Caco-2 (cell line): ENCODE results near the gene RORC. TPM values are rescaled to one million over a fixed set of nuclear protein-coding genes. Genes with fewer than 3 reads are reported as not detected.

ENCODE experiments used
- BruUV-seq: library from RNA; stranded (reverse); fragments of 400-500 nt; replicated peaks from 2 replicates; lab custom pipeline; 2021; lab: Mats Ljungman, UMichigan
- CTCF ChIA-PET: fragments of 300-600 bp; sonication (Branson Sonifier 250); formaldehyde crosslinking; loops from one replicate; lab custom pipeline; 2022; ENCODE audit warnings: antibody characterized with exemption; lab: Charles Lee
- POLR2A ChIA-PET: fragments of 300-600 bp; sonication (Branson Sonifier 250); formaldehyde crosslinking; loops from one replicate; lab custom pipeline; 2022; ENCODE audit warnings: antibody characterized with exemption; lab: Charles Lee
- DNase-seq, 2 experiments: peaks; one replicate each; pipeline versions ENCODE4 v3.0.0 to v3.0.0-alpha.2; 2020 to 2022
- H3K27me3 ChIP-seq: replicated peaks from 2 replicates; pipeline ENCODE4 v1.6.0; 2011; ENCODE audit warnings: low read length; ENCODE audit not compliant: control insufficient read depth, insufficient read depth
- H3K36me3 ChIP-seq: 2 replicates; pipeline ENCODE4 v1.5.1; 2011; ENCODE audit warnings: low read length; ENCODE audit not compliant: control insufficient read depth, insufficient read depth
- H3K4me1 ChIP-seq: fragments of 250-450 bp; sonication (Bioruptor Pico); 2 replicates; pipeline ENCODE4 v1.5.1; 2020; ENCODE audit warnings: mild to moderate bottlenecking
- H3K4me3 ChIP-seq: 2 replicates; pipeline ENCODE4 v1.5.1; 2011; ENCODE audit warnings: low read depth, mild to moderate bottlenecking, control low read depth, low read length
- H3K9me3 ChIP-seq: fragments of 250-450 bp; sonication (Bioruptor Pico); 2 replicates; pipeline ENCODE4 v1.5.1; 2020; ENCODE audit warnings: mild to moderate bottlenecking, moderate library complexity
- H3K27ac Mint-ChIP-seq: one replicate; pipeline ENCODE4 v1.8.0; 2022; ENCODE audit warnings: mixed read lengths; ENCODE audit not compliant: unreplicated experiment
- H3K27me3 Mint-ChIP-seq: one replicate; pipeline ENCODE4 v1.8.0; 2022; ENCODE audit warnings: mixed read lengths; ENCODE audit not compliant: insufficient read depth, unreplicated experiment
- H3K36me3 Mint-ChIP-seq: one replicate; pipeline ENCODE4 v1.8.0; 2022; ENCODE audit warnings: mild to moderate bottlenecking, mixed read lengths; ENCODE audit not compliant: insufficient read depth, unreplicated experiment
- H3K4me1 Mint-ChIP-seq: one replicate; pipeline ENCODE4 v1.8.0; 2022; ENCODE audit warnings: low read depth, mixed read lengths; ENCODE audit not compliant: unreplicated experiment
- H3K4me3 Mint-ChIP-seq: one replicate; pipeline ENCODE4 v1.8.0; 2022; ENCODE audit warnings: mild to moderate bottlenecking, moderate library complexity, mixed read lengths; ENCODE audit not compliant: unreplicated experiment
- H3K9me3 Mint-ChIP-seq: one replicate; pipeline ENCODE4 v1.8.0; 2022; ENCODE audit warnings: mixed read lengths; ENCODE audit not compliant: unreplicated experiment
- intact Hi-C: fragments of 100-400 bp; cut with micrococcal nuclease; formaldehyde crosslinking; loops from one replicate; pipeline ENCODE4 v1.10.0; 2022; ENCODE audit not compliant: unreplicated experiment
- total RNA-seq: library from RNA; stranded (reverse); gene quantifications from 2 replicates; pipeline ENCODE4 v1.2.3, GENCODE V29; 2022
- TF ChIP-seq, protein P1 (sequence below), 2 experiments: fragments of 200-600 bp in 1 of 2; IDR thresholded peaks; 1 replicate in 1 of 2; 2 replicates in 1 of 2; pipeline versions ENCODE4 v1.5.1 to v1.8.0; 2011 to 2022; ENCODE audit warnings: antibody characterized with exemption in 1 of 2, control low read depth in 1 of 2, inconsistent platforms in 1 of 2, low read depth in 1 of 2, low read length in 1 of 2, mild to moderate bottlenecking in 1 of 2, moderate library complexity in 1 of 2; ENCODE audit not compliant: insufficient read depth in 1 of 2, severe bottlenecking in 1 of 2, unreplicated experiment in 1 of 2

RORC gene
- total RNA-seq, 1 experiment from 2014 or later = not detected

DNA sequence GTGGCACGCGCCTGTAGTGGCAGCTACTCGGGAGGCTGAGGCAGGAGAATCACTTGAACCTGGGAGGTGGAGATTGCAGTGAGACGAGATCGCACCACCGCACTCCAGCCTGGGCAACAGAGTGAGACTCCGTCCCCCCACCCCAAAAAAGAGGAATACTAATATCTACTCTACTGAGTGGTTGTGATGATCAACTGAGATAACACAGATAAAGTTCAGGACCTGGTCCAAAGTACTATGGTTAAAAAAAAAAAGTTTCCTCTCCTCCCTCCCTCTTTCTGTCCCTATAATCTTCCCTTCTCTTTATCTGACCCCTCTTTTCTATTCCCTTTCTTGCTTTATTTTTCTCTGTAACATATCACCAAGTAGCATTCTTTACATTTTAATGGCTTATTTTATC is 4.0 kb upstream of the RORC start:
- peaks cover 20% of the 10 kb centered on the region for H3K4me1 ChIP-seq
- peak overlapping the region; percentile 45 for H3K27ac Mint-ChIP-seq
- ChIA-PET CTCF (interaction anchor here (1.3 to 1.4 kb wide), 2 partner anchors 101 to 142 kb away, joined by 7 to 10 read pairs; no protein-coding TSS in a partner anchor), POLR2A (no interaction called here)
- DNase-seq = no peak
- intact Hi-C loops = loop anchor here (5.0 kb wide), 4 partner anchors 43 to 383 kb away; partner anchors contain the start of gene TDRKH
- peaks cover 22% of the 10 kb centered on the region for H3K4me1 Mint-ChIP-seq
- no peaks in the 10 kb centered on the region for H3K27me3 Mint-ChIP-seq
- H3K36me3 ChIP-seq = no peaks in the 10 kb centered on the region
- TF ChIP-seq, protein P1, sequence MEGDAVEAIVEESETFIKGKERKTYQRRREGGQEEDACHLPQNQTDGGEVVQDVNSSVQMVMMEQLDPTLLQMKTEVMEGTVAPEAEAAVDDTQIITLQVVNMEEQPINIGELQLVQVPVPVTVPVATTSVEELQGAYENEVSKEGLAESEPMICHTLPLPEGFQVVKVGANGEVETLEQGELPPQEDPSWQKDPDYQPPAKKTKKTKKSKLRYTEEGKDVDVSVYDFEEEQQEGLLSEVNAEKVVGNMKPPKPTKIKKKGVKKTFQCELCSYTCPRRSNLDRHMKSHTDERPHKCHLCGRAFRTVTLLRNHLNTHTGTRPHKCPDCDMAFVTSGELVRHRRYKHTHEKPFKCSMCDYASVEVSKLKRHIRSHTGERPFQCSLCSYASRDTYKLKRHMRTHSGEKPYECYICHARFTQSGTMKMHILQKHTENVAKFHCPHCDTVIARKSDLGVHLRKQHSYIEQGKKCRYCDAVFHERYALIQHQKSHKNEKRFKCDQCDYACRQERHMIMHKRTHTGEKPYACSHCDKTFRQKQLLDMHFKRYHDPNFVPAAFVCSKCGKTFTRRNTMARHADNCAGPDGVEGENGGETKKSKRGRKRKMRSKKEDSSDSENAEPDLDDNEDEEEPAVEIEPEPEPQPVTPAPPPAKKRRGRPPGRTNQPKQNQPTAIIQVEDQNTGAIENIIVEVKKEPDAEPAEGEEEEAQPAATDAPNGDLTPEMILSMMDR (IDR thresholded peaks at IDR 0.05; ENCODE audit: insufficient read depth in 1 of 2, low read depth in 1 of 2, low read length in 1 of 2, severe bottlenecking in 1 of 2, unreplicated experiment in 1 of 2) = no peak
- no peaks in the 10 kb centered on the region for H3K27me3 ChIP-seq
- peaks cover 15% of the 10 kb centered on the region for H3K36me3 Mint-ChIP-seq
- no peak overlapping the region for H3K4me3 ChIP-seq
- no peak overlapping the region for H3K4me3 Mint-ChIP-seq
- H3K9me3 ChIP-seq = no peaks in the 10 kb centered on the region
- no TSS peak for BruUV-seq
- no peaks in the 10 kb centered on the region for H3K9me3 Mint-ChIP-seq

DNA sequence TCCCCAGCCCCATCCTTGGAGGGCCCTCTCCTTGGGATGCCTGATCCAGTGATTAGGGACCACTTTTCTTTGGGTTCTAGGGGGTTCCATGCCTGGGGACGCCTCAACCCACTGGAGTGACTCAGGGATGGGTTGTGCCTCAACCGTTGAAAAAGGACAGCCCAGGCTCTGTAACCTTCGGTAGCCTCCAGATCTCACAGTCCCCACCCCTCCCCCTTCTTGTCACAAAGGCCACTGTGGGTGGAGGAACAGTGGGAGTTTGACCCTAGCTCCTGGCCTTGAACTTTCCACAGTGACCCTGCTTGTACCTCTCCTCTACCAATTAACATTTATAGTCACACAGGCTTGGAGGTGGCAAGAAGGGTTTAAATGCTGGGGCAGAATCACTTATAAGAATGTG is 2.6 kb upstream of the RORC start:
- Mint-ChIP-seq H3K27me3 (no peaks in the 10 kb centered on the region), H3K36me3 (peaks cover 12% of the 10 kb centered on the region), H3K4me3 (no peak overlapping the region), H3K4me1 (peaks cover 27% of the 10 kb centered on the region), H3K27ac (no peak overlapping the region), H3K9me3 (no peaks in the 10 kb centered on the region)
- no peak for DNase-seq
- intact Hi-C loops = no loop called here
- Histone ChIP-seq H3K9me3 (no peaks in the 10 kb centered on the region), H3K4me1 (peaks cover 20% of the 10 kb centered on the region), H3K27me3 (no peaks in the 10 kb centered on the region), H3K4me3 (no peak overlapping the region), H3K36me3 (no peaks in the 10 kb centered on the region)
- no TSS peak for BruUV-seq
- TF ChIP-seq, protein P1 (IDR thresholded peaks at IDR 0.05; ENCODE audit: insufficient read depth in 1 of 2, low read depth in 1 of 2, low read length in 1 of 2, severe bottlenecking in 1 of 2, unreplicated experiment in 1 of 2) = no peak
- POLR2A ChIA-PET = no interaction called here
- CTCF ChIA-PET = no interaction called here

DNA sequence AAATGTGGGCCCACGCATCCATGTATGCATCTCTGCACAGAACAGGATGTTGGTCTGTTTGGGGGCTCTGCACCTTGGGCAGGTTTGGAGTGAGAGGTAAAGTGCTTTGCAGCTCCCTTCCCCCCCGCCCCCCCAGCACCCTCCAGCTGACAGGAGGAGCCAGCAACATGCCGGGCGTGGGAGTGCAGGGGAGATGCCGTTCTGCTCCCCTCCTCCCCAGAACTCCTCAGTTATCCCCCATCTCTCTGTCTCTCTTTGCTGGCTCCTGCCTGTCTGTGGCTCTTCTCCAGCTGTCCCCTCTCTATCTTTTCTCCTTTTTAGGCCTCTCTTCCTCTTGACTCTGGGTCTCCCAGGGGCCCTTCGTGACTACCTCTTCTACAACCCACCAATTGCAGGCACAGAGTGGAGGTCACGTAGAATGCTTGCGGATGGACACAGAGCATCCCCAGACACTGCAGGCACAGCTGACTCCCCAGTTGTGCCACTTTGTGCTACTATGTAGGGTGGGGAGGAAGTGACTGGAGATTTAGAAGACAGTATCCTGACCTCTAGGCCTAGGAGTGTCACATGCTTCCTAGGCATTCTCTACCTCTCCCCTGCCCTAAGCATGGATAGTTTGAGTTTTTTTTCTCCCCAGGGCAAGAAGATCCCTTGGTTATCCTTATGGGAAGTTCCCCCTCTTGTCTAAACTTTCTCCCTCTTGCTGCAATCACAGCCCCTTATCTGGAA is 1.7 kb upstream of the RORC start:
- ChIA-PET POLR2A (no interaction called here), CTCF (no interaction called here)
- intact Hi-C loops = no loop called here
- Mint-ChIP-seq H3K27me3 (no peaks in the 10 kb centered on the region), H3K4me3 (no peak overlapping the region), H3K9me3 (no peaks in the 10 kb centered on the region), H3K36me3 (peaks cover 11% of the 10 kb centered on the region), H3K27ac (no peak overlapping the region), H3K4me1 (peaks cover 31% of the 10 kb centered on the region)
- no peaks in the 10 kb centered on the region for H3K36me3 ChIP-seq
- TF ChIP-seq, protein P1 (IDR thresholded peaks at IDR 0.05; ENCODE audit: insufficient read depth in 1 of 2, low read depth in 1 of 2, low read length in 1 of 2, severe bottlenecking in 1 of 2, unreplicated experiment in 1 of 2) = no peak
- no peaks in the 10 kb centered on the region for H3K9me3 ChIP-seq
- H3K4me3 ChIP-seq = no peak overlapping the region
- H3K4me1 ChIP-seq = peaks cover 20% of the 10 kb centered on the region
- DNase-seq = no peak
- no TSS peak for BruUV-seq
- H3K27me3 ChIP-seq = no peaks in the 10 kb centered on the region
